GM21381 (cell line): Measurements from ENCODE around the gene ZNF618.

ENCODE experiments used
- ATAC-seq: cut with Tn5 transposase; IDR thresholded peaks from one replicate; pipeline ENCODE4 v1.9.1; 2021; ENCODE audit warnings: mild to moderate bottlenecking, moderate library complexity; ENCODE audit not compliant: unreplicated experiment

Gene ZNF618

GRCh38 chr9:113885183-113886025 lies 9.3 kb downstream of the ZNF618 start:
- no peak for ATAC-seq

- ATAC-seq, result no peak
Observed at GRCh38 chr9:113886026-113886369, 9.9 kb downstream of the ZNF618 start.

GRCh38 chr9:113886466-113886865 lies 10.4 kb downstream of the ZNF618 start:
- no peak for ATAC-seq

GRCh38 chr9:113886933-113887332 lies 10.8 kb downstream of the ZNF618 start:
- ATAC-seq, result no peak

- ATAC-seq, result no peak
Observed at GRCh38 chr9:113887436-113887835, 11.3 kb downstream of the ZNF618 start.

GRCh38 chr9:113888336-113888735 lies 12.2 kb downstream of the ZNF618 start:
- ATAC-seq, result no peak

GRCh38 chr9:113888976-113889375 lies 12.9 kb downstream of the ZNF618 start:
- ATAC-seq, result no peak

- no peak for ATAC-seq
Observed at GRCh38 chr9:113890704-113891103, 14.6 kb downstream of the ZNF618 start.

- no peak for ATAC-seq
Observed at GRCh38 chr9:113892861-113893491, 16.9 kb downstream of the ZNF618 start.

GRCh38 chr9:113894166-113894565 lies 18.1 kb downstream of the ZNF618 start:
- ATAC-seq, result no peak

GRCh38 chr9:113895526-113895925 lies 19.4 kb downstream of the ZNF618 start:
- no peak for ATAC-seq

GRCh38 chr9:113896713-113897112 lies 20.6 kb downstream of the ZNF618 start:
- no peak for ATAC-seq

GRCh38 chr9:113898151-113898550 lies 22.0 kb downstream of the ZNF618 start:
- no peak for ATAC-seq

- ATAC-seq, result no peak
Observed at GRCh38 chr9:113898596-113898995, 22.5 kb downstream of the ZNF618 start.

- ATAC-seq, result no peak
Observed at GRCh38 chr9:113899205-113899604, 23.1 kb downstream of the ZNF618 start.

GRCh38 chr9:113901221-113901688 lies 25.1 kb downstream of the ZNF618 start:
- ATAC-seq, result no peak

GRCh38 chr9:113903514-113904077 lies 27.5 kb downstream of the ZNF618 start:
- no peak for ATAC-seq

GRCh38 chr9:113906411-113907110 lies 30.5 kb downstream of the ZNF618 start:
- no peak for ATAC-seq

GRCh38 chr9:113907282-113907681 lies 31.2 kb downstream of the ZNF618 start:
- no peak for ATAC-seq

GRCh38 chr9:113909421-113909820 lies 33.3 kb downstream of the ZNF618 start:
- no peak for ATAC-seq

GRCh38 chr9:113910036-113910639 lies 34.0 kb downstream of the ZNF618 start:
- no peak for ATAC-seq
